ENCODE measurements around the gene KDM2B. TPM values are rescaled to one million over a fixed set of nuclear protein-coding genes. Genes with fewer than 3 reads are reported as not detected.

KDM2B gene
- total and polyA plus RNA-seq, 2 donors (not counting 3 experiments of a cell fraction or from before 2014, with no cell fraction given): 26.8 to 37.3 TPM

DNA sequence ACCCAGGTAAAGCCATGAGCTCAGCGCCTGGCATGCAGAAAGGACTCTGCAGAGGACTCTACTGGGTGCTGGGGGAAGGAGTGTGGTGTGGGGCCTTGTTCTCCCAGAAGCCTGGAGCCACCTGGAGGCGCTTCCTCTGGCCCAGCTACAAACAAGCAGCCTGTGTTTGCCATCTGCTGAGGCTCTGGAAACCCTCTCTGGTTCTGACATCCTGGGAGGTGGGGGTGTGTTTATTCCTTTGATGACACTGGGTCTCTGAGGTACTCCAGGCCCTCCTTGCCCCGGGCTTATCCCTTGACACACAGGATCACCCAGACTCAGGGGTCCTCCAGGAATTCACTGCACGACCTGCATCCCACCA is 136.0 kb downstream of the KDM2B start:
- DNase-seq (ENCODE audit: low read depth, low spot score) (no peak), FAIRE-seq (no peak)
- H4K20me1 ChIP-seq (replicated peaks; ENCODE audit: control insufficient read depth, extremely low read depth, insufficient read depth, low read length): no peaks in the 10 kb centered on the region
- peaks cover 4% of the 10 kb centered on the region for H3K79me2 ChIP-seq (ENCODE audit: control insufficient read depth, insufficient read depth, low read length)
- no peaks in the 10 kb centered on the region for H3K9me1 ChIP-seq (replicated peaks; ENCODE audit: control insufficient read depth, extremely low read depth, insufficient read depth, low read length)
- dilution Hi-C loops (cut with MboI; ENCODE audit: extremely low pct_ligation_motif_present, low sequenced_read_pairs): no loop called here
- intact Hi-C loops (cut with micrococcal nuclease): loop anchor here (5.0 kb wide), 1 partner anchor 93 kb away; the partner anchor contains the start of gene ANAPC5
- no peak overlapping the region for H3K4me3 ChIP-seq (replicated peaks in 1 of 3; ENCODE audit: insufficient read depth in 1 of 3, low read depth in 1 of 3, low read length in 3 of 3)
- peaks cover 2 to 20% of the 10 kb centered on the region in 2 experiments for H3K36me3 ChIP-seq (ENCODE audit: control insufficient read depth in 2 of 2, extremely low read depth in 1 of 2, insufficient read depth in 2 of 2, low read length in 2 of 2)
- ChIA-PET POLR2A (no interaction called here), CTCF (interaction anchor here (0.9 to 8.5 kb wide), 5 partner anchors 12 to 112 kb away, joined by 3 to 110 read pairs (median 3); no protein-coding TSS in a partner anchor)
- no peaks in the 10 kb centered on the region for H3K4me1 ChIP-seq (ENCODE audit: control insufficient read depth, extremely low read depth, insufficient read depth, low read length)
- no peaks in the 10 kb centered on the region for H3K9me3 ChIP-seq (replicated peaks; ENCODE audit: control insufficient read depth, insufficient read depth, low read length)
- H3K4me2 ChIP-seq (ENCODE audit: insufficient read depth, low read length): no peak overlapping the region
- TF ChIP-seq, protein P1, sequence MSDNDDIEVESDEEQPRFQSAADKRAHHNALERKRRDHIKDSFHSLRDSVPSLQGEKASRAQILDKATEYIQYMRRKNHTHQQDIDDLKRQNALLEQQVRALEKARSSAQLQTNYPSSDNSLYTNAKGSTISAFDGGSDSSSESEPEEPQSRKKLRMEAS (IDR thresholded peaks at IDR 0.05; ENCODE audit: insufficient read depth, insufficient read length): no peak
- TF ChIP-seq POLR2AphosphoS5 (IDR thresholded peaks at IDR 0.05; ENCODE audit: insufficient read depth, low read depth, low read length) (no peak), EZH2 (IDR thresholded peaks at IDR 0.05; ENCODE audit: borderline replicate concordance, low read depth, low read length, severe bottlenecking) (no peak), FOS (IDR thresholded peaks at IDR 0.05; ENCODE audit: borderline replicate concordance, insufficient read depth, low read length) (no peak), MYC (IDR thresholded peaks at IDR 0.05; ENCODE audit: low read depth, low read length) (no peak), GATA2 (IDR thresholded peaks at IDR 0.05; ENCODE audit: insufficient read depth, insufficient read length, low read depth, low read length) (no peak), POLR2A (IDR thresholded peaks at IDR 0.05; ENCODE audit: low read depth, low read length) (no peak), JUN (IDR thresholded peaks at IDR 0.05; ENCODE audit: borderline replicate concordance, insufficient read depth, insufficient read length, low read depth) (no peak)
- TF ChIP-seq, protein P2, sequence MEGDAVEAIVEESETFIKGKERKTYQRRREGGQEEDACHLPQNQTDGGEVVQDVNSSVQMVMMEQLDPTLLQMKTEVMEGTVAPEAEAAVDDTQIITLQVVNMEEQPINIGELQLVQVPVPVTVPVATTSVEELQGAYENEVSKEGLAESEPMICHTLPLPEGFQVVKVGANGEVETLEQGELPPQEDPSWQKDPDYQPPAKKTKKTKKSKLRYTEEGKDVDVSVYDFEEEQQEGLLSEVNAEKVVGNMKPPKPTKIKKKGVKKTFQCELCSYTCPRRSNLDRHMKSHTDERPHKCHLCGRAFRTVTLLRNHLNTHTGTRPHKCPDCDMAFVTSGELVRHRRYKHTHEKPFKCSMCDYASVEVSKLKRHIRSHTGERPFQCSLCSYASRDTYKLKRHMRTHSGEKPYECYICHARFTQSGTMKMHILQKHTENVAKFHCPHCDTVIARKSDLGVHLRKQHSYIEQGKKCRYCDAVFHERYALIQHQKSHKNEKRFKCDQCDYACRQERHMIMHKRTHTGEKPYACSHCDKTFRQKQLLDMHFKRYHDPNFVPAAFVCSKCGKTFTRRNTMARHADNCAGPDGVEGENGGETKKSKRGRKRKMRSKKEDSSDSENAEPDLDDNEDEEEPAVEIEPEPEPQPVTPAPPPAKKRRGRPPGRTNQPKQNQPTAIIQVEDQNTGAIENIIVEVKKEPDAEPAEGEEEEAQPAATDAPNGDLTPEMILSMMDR (IDR thresholded peaks at IDR 0.05; ENCODE audit: extremely low read depth in 1 of 2, insufficient read depth in 1 of 2, low read depth in 1 of 2, low read length in 2 of 2): no peak
- no peaks in the 10 kb centered on the region for H3K27me3 ChIP-seq (ENCODE audit: control insufficient read depth in 2 of 2, insufficient read depth in 2 of 2, low read length in 2 of 2)
- H2AFZ ChIP-seq (ENCODE audit: low read depth, low read length): no peak overlapping the region
- no TSS peak for BruUV-seq (replicated peaks)
- H3K27ac ChIP-seq (ENCODE audit: insufficient read depth, low read depth, low read length): no peak overlapping the region
- H3K9ac ChIP-seq (replicated peaks; ENCODE audit: extremely low read depth, insufficient read depth, low read length): no peak overlapping the region
